DND-41 (cell line): ENCODE results near the gene TREM1.

Experiments
- ATAC-seq: fragments of 200-7000 bp; cut with Tn5 transposase; 3 replicates; pipeline ENCODE4 v1.9.1; 2021; ENCODE audit warnings: low read depth; ENCODE audit not compliant: insufficient read depth
- DNase-seq: peaks from one replicate; pipeline ENCODE4 v3.0.0-alpha.2; 2020
- H2AFZ ChIP-seq: 2 replicates; pipeline ENCODE4 v1.6.0; 2012; ENCODE audit warnings: low read depth, low read length
- H3K27ac ChIP-seq: 2 replicates; pipeline ENCODE4 v1.5.1; 2012; ENCODE audit warnings: low read length, inconsistent platforms
- H3K27me3 ChIP-seq: fragments of 200-600 bp; sonication (generic); 2 replicates; pipeline ENCODE4 v1.6.0; 2012; ENCODE audit warnings: low read length, mild to moderate bottlenecking, inconsistent platforms; ENCODE audit not compliant: insufficient read depth, poor library complexity
- H3K36me3 ChIP-seq: 2 replicates; pipeline ENCODE4 v1.5.1; 2012; ENCODE audit warnings: low read length, inconsistent platforms; ENCODE audit not compliant: insufficient read depth
- H3K4me1 ChIP-seq: 2 replicates; pipeline ENCODE4 v1.5.1; 2012; ENCODE audit warnings: mild to moderate bottlenecking, low read length; ENCODE audit not compliant: insufficient read depth
- H3K4me2 ChIP-seq: 2 replicates; pipeline ENCODE4 v1.6.0; 2012; ENCODE audit warnings: mild to moderate bottlenecking, moderate library complexity, low read length, inconsistent platforms; ENCODE audit not compliant: insufficient read depth
- H3K4me3 ChIP-seq, 2 experiments: fragments of 200-600 bp in 1 of 2; shearing (Covaris generic) in 1 of 2; 2 replicates each; pipeline ENCODE4 v1.5.1; 2012 to 2016; ENCODE audit warnings: inconsistent platforms in 2 of 2, low read length in 2 of 2, mild to moderate bottlenecking in 2 of 2, low read depth in 1 of 2, moderate library complexity in 1 of 2
- H3K79me2 ChIP-seq: 2 replicates; pipeline ENCODE4 v1.6.0; 2012; ENCODE audit warnings: low read length, inconsistent platforms; ENCODE audit not compliant: insufficient read depth
- H3K9ac ChIP-seq: 2 replicates; pipeline ENCODE4 v1.6.0; 2012; ENCODE audit warnings: low read depth, mild to moderate bottlenecking, inconsistent platforms, low read length, moderate library complexity
- H3K9me3 ChIP-seq: 2 replicates; pipeline ENCODE4 v1.5.1; 2012; ENCODE audit warnings: low read length, moderate library complexity, mild to moderate bottlenecking, inconsistent platforms; ENCODE audit not compliant: insufficient read depth, severe bottlenecking
- H4K20me1 ChIP-seq: 2 replicates; pipeline ENCODE4 v1.6.0; 2012; ENCODE audit warnings: low read length; ENCODE audit not compliant: insufficient read depth
- CTCF ChIP-seq: IDR thresholded peaks from 2 replicates; pipeline ENCODE4 v1.5.1; 2012; ENCODE audit warnings: borderline replicate concordance, low read length, moderate library complexity, mild to moderate bottlenecking; ENCODE audit not compliant: poor library complexity, severe bottlenecking; ENCODE audit errors: extremely low read depth
- EZH2 ChIP-seq: IDR thresholded peaks from 3 replicates; pipeline ENCODE4 v1.6.1; 2012; ENCODE audit warnings: borderline replicate concordance, low read depth, mild to moderate bottlenecking, moderate library complexity, low read length, inconsistent platforms; ENCODE audit not compliant: severe bottlenecking

Gene TREM1

DNA sequence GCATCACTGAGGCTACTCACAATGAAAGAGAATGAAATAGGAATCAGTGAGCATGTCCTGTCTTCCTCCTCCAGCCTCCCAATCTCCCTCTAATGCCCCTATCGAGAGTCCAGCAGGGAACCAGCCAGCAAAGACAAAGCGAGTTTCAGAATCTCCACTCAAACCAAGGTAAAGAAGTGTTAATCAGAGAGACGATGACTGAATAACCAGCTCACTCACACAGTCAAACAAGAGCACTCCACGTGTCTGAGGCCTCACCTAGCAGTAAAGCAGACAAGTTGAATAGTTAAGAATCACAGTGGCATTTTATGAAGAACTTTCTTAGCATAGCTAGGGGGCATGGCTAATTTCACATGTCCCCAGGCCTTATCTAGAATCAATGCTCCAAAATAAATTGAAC is 3.3 kb upstream of the TREM1 start:
- no peak for TF ChIP-seq EZH2
- no peak for TF ChIP-seq CTCF

DNA sequence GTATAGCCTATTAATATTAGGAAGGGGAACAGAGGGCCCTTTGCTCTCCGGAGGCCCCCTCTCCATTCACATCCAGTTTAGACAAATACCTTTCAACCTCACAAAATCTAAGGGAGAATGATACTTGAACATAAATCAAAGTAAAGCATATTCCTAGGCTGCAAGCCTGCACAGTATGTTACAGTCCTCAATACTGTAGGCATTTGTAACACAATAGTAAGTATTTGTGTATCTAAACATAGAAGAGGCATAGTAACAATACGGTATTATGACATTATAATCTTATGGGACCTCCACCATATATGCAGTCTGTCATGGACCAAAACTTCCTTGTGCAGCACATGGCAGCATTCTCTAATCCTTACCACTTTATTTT is 2.3 kb upstream of the TREM1 start:
- Histone ChIP-seq H3K4me1 (no peaks in the 10 kb centered on the region), H3K4me3 (no peak overlapping the region), H3K79me2 (no peaks in the 10 kb centered on the region), H3K27ac (no peak overlapping the region), H3K9ac (no peak overlapping the region), H3K36me3 (no peaks in the 10 kb centered on the region), H3K4me2 (no peak overlapping the region), H3K9me3 (no peaks in the 10 kb centered on the region), H2AFZ (no peak overlapping the region), H3K27me3 (no peaks in the 10 kb centered on the region), H4K20me1 (no peaks in the 10 kb centered on the region)
- DNase-seq (no peak), ATAC-seq (no peak)
- TF ChIP-seq CTCF (no peak), EZH2 (no peak)

More for the DNA sequence above, 3.3 kb upstream of the TREM1 start:
- DNase-seq: no peak
- no peak for ATAC-seq
- Histone ChIP-seq H3K4me1 (no peaks in the 10 kb centered on the region), H3K27me3 (no peaks in the 10 kb centered on the region), H3K4me2 (no peak overlapping the region), H3K4me3 (no peak overlapping the region), H3K79me2 (no peaks in the 10 kb centered on the region), H3K36me3 (no peaks in the 10 kb centered on the region), H3K27ac (no peak overlapping the region), H2AFZ (no peak overlapping the region), H3K9ac (no peak overlapping the region), H3K9me3 (no peaks in the 10 kb centered on the region), H4K20me1 (no peaks in the 10 kb centered on the region)

DNA sequence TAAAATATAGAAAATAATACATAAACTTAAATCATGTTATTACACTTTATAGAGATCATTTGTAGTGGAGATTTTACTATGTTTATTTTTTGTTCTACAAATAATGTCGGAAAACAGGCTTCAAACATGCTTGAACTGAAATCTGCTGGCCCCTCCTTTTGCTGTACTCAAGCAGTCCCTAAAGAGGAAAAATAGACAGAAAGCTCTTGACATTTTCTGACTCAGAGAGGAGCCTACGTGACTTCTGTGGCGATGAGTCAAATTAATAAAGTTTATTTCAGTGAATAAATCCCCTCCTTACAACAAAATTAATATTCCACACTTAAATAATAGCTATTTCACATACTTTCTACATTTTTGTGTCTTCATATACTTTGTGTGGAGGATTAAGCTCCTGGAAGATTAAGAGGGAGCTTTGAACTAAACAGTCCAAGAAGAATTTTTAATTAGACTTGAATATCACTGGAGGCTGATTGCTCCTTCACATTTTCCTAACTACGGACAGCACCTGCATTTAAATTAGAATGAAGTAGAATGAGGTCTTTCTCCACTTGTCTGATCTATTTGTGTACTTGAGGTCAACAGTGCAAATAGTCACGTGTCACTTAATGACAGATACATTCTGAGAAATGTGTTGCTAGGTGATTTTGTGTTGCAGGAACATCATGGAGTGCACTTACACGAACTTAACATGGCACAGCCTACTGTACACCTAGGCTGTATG is 1.7 kb upstream of the TREM1 start:
- TF ChIP-seq CTCF (no peak), EZH2 (no peak)
- Histone ChIP-seq H2AFZ (no peak overlapping the region), H3K4me2 (no peak overlapping the region), H3K27ac (no peak overlapping the region), H3K79me2 (no peaks in the 10 kb centered on the region), H3K9me3 (no peaks in the 10 kb centered on the region), H4K20me1 (no peaks in the 10 kb centered on the region), H3K9ac (no peak overlapping the region), H3K36me3 (no peaks in the 10 kb centered on the region), H3K27me3 (no peaks in the 10 kb centered on the region), H3K4me1 (no peaks in the 10 kb centered on the region), H3K4me3 (no peak overlapping the region)
- no peak for DNase-seq
- no peak for ATAC-seq

DNA sequence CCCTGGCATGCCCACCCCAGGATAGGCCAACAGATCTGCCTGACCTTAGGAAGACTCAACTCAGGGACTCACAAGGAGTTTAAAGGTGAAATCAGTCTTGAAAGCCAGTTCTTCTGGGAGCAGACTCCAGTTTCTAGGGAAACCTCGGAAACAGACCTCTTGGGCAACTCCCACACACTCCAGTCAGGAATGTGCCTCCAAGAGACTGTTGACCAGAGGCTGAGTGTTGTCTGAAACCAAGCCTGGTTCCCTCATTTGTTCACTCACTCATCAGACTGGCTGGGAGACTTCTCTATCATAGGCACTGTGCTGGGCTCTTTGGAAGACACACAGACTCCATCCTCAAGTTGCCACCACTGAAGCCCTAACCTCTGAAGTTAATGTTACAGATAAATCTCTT is 1.8 kb downstream of the TREM1 start:
- Histone ChIP-seq H3K4me2 (no peak overlapping the region), H3K27me3 (no peaks in the 10 kb centered on the region), H3K4me3 (no peak overlapping the region), H3K4me1 (no peaks in the 10 kb centered on the region), H3K79me2 (no peaks in the 10 kb centered on the region), H3K9me3 (no peaks in the 10 kb centered on the region), H4K20me1 (no peaks in the 10 kb centered on the region), H3K27ac (no peak overlapping the region), H2AFZ (no peak overlapping the region), H3K36me3 (no peaks in the 10 kb centered on the region), H3K9ac (no peak overlapping the region)
- TF ChIP-seq CTCF: no peak
- no peak for TF ChIP-seq EZH2
- no peak for ATAC-seq
- no peak for DNase-seq
